NK-92 treated with Interleukin-12 subunit alpha and Interleukin-12 subunit beta, amount 100 ng/mL, for 24 hours (cell line): ENCODE results near the gene SAMD3.
"Not testable (repeated sequence)": the region's sequence is repeated elsewhere in the genome, so short reads cannot be mapped to it uniquely, and the experiment has no call there.

Experiments used
- DNase-seq: peaks from one replicate; lab custom pipeline; 2025; lab: John Stamatoyannopoulos, UW

The SAMD3 gene

DNA sequence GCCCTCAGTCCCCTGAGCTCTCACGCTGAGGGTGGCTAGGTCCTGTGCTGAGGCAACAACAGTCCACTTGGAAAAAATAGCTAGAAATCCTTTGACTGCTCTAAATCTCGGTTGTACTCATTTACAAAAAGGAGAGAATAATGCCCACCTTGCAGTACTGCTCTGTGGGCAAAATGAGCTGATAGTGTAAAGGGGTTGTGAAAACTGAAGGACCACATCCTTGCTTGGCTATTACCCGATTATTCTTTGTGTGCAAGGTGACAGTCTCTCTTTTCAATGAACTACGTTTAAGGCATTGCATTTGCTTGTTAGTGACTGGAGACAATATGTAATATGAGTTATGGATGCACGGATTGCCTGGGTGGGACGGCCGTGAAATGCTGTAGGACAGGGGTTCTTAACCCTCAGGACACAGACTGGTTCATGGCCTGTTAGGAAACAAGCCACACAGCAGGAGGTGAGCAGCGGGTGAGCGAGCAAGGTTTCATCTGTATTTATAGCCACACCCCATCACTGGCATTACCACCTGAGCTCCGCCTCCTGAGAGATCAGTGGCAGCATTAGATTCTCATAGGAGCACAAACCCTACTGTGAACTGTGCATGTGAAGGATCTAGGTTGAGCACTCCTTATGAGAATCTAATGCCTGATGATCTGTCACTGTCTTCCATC is 14.6 kb downstream of the SAMD3 start:
- DNase-seq = no peak

DNA sequence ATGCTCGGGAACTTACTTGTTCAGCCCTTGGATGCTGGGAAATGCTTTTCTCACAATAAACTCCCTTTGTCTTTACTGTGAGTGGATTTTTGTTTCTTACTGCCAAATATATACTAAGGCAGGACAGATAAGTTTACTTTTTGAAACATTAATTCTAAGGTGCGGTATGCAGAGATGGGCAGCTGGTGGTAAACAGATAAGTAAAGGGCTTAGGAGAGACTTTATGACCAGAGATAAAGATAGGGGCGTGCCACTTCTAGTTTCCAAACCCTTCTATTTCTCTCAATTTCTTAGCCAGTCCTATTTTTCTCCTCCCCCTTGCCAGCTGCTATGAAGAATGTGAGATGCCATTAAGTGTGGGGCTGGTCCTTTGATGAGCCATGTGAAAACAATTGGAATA is 16.3 kb downstream of the SAMD3 start:
- no peak for DNase-seq

- DNase-seq = no peak
These were observed 18.4 kb downstream of the SAMD3 start for GRCh38 chr6:130204322-130204721.

GRCh38 chr6:130203370-130203769 is 19.4 kb downstream of the SAMD3 start:
- DNase-seq = no peak

DNA sequence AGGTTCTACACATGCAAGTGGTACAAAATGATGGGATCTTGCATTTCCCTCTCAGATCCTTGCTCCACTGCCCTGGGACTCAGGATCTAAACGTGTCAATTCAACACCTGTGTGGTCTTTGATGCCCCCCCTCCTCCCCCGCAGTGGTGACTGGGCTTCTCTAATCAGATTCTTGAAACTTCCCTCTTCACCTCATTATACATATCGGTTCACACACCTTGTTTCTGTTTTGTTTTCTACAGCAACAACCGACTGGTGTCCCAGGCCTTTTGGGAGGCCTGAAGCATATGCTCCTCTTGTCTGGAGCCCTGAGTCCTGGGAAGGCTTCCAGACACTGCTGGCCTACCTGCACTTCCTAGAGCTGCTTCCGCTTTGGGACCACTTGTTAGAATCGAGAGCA is 20.0 kb downstream of the SAMD3 start:
- no peak for DNase-seq

DNA sequence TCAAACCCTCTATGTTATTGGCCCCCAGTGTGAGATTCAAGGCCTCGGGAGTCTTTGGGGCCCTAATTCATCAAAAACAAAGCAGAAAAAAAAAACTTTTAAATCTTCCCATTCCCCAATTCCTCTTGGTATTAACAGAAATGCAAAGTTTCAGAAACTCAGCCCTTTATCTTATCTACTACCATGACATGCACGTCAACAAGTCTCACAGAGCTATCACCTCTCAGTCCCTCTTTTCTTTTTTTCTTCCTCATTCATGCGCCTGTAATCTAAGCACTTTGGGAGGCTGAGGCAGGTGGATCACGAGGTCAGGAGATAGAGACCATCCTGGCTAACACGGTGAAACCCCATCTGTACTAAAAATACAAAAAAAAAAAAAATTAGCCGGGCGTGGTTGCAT is 22.7 kb downstream of the SAMD3 start:
- no peak for DNase-seq

- no peak for DNase-seq
These were observed 24.2 kb downstream of the SAMD3 start for GRCh38 chr6:130198483-130199035.

GRCh38 chr6:130197816-130198482 is 24.8 kb downstream of the SAMD3 start:
- not testable (repeated sequence) for DNase-seq

GRCh38 chr6:130194434-130194833 is 28.3 kb downstream of the SAMD3 start:
- not testable (repeated sequence) for DNase-seq

DNA sequence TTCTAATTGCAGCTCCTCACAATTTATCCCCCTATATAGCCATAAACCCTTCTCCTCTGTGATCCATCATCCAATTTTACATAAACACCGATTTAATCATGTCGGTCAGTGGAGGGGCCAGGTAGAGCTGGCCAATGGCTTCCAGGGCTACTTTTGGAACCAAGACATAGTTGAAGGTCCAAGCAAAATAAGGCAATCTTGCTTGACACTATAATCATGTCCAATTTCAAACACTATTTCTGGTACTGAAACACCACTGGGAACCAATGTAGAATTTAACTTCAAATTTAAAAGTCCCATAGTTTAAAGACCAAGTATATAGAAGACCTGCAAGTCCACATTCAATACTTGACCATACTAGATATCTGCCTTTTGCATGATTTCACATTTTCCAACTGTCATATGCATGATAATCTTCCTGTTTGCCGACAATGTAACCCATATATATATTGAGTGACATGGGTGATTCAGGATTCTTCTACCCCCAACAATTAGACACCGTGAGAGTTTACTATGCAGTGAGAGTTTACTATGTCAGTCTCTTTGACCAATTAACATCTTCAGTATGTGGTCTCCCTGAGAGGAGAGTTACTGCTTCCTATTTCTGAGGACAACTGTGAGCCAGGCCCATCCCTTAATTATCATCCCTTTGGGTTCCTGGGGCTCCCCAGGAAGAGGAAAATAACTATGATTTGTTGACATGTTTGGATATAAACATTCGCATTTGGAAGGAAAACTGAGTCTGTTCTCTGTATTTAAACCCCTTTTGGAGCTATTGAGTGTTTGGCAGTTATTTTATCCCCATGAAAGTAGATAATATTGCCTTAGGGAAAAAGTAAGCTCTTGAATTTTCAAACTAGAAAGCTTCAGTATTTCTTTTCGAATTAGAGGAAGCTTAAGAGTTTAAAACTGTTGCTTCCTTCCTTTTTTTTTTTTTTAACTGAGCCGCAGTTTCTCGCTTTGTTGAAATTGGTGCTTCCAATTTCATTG is 31.8 kb downstream of the SAMD3 start:
- no peak for DNase-seq

DNA sequence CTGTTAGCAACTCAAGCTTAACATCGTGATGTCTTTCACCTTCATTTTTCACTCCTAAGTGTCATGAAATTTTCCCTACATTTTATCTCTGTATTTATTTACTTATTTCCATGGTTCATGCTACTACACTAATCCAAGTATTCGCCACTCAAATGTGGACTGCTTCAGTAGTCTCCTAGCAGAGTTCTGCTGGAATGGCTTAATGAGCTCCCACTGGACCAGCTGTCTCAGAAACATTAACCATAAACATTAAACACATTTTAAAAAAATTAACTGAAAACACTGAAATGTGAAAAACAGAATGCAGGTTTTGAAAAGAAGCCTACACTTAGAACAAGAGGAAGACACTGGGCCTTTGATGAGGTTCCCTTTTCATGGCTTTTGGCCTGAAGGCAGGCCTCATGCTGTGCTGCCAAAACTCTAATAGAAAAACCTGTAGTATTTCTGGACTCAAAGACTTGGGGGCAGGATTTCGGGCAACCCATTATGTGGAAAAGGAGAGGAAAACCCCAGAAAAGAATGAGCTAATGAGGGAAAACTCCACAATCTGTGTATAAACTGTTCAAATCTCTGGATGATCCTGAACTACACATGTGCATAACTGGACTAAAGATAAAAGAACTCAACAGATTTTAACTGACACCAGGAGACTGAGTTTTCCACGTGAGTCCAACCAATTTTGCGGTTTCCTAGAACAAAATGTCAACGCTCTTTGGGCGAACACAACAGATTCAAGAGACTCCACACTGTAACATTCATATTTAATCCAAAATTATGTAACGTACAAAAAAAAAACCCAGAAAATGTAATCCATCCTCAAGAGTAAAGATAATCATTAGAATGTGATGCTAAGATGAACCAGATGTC is 33.0 kb downstream of the SAMD3 start:
- DNase-seq = no peak

DNA sequence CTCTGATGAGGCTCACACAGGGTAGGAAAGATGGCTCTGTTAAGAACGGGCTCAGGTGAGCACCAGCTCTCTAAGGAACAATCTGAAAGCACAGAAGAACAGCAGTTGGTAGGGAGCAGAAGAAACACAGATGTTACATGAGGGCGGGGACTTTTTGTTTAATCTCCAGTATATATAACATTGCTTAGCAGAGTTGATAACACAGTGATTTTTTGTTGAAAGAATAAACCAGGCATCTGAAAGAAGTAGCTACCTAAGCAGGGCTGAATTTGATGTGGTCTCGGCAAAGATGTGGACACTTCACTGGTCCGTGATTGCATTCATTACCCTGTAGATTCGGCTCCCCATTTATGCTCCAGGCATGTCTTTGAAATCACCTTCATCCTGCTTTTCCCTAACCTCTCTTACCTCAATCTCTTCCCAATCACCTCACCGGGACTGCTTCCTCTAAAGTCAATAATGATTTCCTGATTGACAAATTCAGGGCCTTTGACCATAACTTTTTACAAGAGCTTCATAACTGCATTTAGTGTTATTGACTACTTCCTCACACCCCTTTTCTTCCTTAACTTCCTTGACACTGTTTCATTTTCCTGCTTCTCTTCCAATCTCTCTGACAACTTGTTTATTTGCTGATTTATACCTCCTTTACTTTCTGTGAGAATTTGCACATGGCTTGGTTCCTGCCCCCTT is 34.4 kb downstream of the SAMD3 start:
- DNase-seq = no peak

GRCh38 chr6:130187335-130188206 is 35.2 kb downstream of the SAMD3 start:
- DNase-seq = no peak

DNA sequence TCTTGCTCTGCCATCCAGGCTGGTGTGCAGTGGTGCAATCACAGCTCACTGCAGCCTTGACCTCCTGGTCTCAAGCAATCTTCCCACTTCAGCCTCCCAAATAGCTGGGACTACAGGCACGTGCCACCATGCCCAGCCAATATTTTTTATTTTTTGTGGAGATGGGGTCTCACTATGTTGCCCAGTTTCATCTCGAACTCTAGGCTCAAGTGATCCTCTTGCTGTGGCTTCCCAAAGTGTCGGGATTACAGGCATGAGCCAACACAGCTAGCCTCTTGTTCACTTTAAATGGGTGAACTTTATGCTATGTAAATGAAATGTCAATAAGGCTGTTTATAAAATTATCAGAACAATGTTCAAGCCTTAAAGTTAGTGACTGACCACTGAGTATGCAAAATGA is 37.1 kb downstream of the SAMD3 start:
- no peak for DNase-seq

DNA sequence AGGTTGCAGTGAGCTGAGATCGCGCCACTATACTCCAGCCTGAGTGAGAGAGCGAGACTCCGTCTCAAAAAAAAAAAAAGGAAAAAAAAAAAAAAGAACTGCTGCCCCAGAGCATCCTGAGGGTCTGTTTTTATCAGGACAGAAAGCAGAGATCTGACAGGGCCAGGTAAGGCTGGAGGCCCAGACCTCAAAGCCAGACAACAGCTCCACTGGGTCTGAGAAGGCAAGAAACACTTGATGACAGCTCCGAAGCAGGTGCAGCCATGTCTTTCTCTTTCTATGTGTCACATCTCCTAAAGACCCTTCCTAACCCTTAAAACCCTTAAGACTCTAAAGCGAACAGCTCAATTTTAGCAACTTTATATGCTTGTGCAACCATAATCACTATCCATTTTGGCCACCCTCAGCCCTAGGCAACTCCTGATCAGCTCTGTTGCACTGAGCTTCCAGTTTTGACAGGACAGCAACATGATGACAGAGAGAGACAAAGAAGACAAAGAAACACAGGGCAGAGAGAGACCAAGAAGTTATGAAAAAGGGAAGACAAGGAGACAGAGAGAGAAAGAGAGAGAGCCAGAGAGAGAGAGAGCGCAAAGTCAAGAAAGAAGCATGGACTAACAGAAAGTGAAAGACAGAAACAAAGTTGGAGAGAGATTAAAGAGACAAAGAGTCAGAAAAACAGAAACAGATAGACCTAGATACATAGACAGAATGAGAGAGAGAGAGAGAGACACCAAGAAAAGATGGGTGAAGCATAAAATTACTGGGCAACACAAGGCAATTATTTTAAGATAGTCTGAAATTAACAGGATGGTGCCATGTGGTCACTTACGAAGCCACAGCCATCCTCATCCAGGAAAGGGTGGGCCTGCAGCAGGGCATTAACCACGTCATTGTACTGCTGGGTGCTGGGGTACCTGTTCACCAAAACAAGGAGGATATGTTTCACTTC is 39.2 kb downstream of the SAMD3 start:
- DNase-seq = peak; percentile 40

- DNase-seq = no peak
These were observed 40.3 kb downstream of the SAMD3 start for GRCh38 chr6:130182466-130182865.

DNA sequence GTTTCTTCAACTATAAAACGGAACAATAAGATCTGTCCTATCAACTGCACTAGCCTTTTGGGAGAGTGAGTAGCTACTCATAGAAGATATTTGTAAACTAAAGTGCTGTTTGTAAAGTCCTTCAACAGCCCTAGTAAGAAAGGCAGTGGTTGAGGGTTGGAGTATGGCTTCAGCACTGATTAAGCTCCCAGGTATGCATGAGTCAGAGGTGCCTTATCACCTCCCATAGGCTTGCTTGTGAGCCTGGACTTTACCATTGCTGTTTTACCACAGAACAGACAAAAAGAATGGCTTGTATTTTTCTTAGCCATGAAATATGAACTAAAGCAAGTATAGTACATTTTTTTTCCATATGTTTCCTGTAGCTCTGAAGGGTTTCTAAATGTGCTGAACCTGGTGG is 44.1 kb downstream of the SAMD3 start:
- DNase-seq = no peak

DNA sequence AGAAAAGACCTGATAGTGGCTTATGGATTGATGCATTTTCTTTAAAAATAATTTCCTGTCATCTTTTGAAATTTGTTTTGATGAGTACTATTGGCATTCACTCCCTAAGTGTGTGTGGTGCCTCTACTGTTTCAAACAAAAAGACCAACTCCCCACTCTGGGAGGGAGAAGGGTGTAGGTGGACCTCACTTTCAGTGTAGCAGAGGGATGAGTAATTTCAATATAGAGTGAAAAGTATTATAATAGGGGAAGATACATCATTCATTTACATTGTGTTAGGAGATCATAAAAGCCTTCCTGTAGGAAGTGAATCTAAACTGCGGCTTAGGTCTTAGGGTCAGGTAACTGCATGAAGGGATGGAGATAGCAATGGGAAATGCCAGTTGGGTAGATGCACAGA is 46.4 kb downstream of the SAMD3 start:
- DNase-seq = no peak
